Measurements from ENCODE around the gene MMP24OS.

The MMP24OS gene

DNA sequence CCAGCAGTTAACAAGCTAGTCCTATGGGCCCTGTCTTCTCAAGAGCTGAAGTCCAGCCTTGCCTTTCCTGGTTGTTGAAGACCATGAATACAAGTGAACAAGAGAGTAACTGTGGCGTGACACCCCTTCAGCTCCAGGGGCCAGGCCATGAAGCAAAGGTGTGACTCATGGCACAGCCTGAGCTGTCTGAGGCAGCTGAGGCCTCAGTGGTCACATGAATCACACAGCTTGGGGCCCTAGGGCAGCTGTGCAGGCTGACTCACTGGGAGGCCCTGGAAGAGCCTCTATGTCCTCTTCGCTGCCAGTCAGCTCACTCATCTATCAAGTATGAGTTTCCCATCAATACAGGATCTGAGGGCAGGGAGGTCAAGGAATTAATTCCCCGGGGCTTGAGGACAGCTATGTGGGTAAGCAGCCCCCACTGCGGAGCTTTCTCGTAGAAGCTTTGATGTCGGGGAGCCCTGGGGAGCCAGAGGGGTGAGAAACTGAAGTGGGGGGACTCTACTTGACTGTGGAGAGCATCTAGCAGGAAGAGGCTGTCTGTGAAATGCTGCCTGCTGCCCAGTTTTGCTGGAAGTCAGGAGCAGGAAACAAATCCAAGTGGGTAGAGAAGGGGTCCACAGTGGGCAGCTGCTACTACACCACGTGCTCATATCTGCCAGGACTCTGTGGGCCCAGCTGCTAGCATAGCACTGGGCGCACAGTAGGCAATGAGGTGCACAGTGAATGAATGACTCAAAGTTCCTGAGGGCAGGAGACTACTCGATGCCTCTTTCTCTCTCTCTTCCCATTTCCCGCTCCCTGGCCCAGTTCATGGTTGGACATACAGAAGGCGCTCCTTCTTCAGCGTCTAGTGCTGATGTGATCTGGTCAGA is 28.0 kb upstream of the MMP24OS start:
- DNase-seq = peak; percentile 100

DNA sequence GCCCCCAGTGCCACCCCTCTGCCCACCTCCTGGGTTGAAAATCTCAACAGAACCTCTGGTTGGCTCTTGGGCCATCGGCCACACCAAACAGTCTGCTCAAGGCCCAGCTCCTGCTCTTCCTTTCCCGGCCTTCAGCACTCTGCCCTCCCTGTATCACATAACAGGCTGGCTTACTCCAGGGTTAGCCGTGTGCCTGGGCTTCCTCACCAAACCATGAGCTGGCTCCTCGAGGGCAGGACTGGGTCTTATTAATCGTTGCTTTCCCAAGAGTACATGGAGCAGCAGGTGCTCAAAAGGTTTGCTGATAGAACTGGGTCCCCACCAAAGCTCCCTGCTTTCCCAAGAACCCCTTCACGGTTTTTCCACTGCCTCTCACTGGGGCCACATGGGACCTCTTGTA is 27.0 kb upstream of the MMP24OS start:
- no peak for DNase-seq

DNA sequence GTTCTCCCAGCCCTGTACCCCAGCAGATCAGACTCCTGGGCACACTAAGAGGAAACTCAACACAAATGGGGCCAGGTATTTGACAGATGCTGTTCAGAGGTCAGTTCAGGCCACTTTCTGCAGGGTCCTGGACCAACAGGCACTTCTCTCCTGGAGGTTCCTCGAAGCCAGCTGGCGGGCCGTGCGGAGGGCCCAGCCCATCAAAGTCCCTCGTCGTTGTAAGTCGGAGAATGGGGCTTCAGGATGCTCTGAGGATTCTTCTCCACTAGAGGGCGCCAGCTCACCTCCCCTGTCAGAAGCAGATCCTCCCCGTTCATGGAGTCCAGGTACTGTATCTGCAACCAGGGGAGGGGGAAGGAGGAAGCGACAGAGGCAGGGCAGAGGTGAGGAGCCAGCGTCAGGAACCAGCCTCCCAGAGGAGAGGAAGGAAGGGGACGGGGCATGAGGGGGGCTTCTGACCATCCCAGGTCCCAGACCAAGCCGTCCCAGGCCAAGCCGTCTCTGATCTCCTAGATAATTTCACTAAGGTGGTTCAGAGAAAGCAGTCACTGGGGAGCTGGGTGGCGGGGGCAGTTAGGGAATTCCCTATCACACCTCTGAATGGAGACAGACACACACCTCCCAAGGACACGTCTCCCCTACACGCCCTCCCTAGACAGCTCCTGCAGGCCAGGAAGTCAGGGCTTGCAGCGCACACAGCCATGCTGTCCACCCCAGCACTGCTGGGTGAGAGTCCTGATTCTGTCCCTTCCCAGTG is 26.0 kb upstream of the MMP24OS start:
- peak; percentile 90 for DNase-seq

DNA sequence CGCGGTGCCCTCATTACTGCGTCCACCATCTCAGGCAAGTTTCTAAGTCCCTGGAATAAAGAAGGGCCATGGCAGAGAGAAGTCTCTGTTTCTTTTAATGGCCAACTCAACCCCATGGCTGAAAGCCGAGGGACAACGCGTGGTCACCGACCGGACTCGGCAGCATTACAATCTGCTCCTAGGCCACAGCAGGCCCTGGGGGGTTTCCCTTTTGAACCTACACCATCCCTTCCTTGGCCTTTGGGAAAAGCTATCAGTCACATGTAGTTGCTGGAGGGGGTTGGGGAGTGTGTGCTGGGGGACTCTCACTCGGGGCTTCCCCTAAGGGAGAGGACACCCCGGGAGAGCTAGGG is 25.4 kb upstream of the MMP24OS start:
- DNase-seq = no peak

DNA sequence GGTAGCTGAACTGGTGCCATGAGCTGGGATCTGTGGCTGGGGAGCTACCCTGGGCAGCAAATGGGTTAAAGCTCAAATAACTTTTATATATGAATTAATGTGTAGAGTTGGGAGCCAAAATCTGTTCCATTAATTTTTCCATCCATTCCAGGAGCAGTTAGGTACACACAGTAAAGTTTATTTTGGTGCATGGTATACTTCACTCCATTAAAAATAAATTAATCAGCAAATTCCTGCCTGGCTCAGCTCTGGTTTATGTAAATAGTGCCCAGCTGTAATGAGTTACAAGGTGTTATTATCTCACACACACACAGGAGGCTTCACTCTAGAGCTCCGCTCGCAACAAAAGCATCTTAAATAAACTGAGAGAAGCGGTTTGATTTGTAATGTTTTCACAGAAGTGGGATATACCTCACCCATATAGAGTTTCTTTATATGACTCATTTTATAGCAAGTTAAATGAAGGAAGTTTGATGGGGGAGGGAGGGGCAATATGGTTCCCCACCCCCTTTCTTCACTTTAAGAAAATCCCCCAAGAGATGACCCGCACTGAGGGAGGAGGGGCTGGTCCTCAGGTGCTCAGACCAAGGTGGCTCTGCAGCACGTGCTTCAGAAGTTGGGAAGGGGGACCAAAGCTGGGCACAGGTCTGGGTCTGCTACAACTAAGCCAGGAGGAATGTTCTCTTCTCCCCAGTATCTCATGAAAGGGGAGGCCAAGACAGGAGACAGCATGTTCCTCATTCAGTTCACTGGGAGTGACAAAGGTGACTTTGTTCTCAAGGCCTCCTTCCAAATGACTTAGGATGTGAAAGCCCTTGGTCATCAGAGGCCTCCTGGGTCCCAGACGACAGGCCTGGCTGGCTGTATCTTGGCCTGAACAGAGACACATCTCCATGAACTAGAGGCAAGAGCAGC is 24.8 kb upstream of the MMP24OS start:
- DNase-seq = peak; percentile 63

DNA sequence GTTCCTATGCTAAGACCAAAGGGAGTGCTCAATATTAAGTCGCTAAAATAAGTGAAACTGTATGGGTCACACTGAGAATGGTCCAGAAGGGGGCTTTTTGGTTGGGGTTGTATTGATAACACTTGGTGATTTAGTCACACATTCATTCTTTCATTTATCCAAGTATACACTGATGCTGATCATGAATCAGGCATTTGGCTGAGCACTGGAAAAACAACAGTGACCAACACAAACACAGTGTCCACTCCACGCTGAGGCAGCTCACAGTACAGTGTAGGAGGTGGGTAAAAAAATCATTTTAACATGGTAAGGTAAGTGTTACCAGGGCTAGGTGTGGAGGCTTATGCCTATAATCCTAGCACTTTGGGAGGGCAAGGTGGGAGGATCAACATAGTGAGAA is 23.5 kb upstream of the MMP24OS start:
- no peak for DNase-seq

DNA sequence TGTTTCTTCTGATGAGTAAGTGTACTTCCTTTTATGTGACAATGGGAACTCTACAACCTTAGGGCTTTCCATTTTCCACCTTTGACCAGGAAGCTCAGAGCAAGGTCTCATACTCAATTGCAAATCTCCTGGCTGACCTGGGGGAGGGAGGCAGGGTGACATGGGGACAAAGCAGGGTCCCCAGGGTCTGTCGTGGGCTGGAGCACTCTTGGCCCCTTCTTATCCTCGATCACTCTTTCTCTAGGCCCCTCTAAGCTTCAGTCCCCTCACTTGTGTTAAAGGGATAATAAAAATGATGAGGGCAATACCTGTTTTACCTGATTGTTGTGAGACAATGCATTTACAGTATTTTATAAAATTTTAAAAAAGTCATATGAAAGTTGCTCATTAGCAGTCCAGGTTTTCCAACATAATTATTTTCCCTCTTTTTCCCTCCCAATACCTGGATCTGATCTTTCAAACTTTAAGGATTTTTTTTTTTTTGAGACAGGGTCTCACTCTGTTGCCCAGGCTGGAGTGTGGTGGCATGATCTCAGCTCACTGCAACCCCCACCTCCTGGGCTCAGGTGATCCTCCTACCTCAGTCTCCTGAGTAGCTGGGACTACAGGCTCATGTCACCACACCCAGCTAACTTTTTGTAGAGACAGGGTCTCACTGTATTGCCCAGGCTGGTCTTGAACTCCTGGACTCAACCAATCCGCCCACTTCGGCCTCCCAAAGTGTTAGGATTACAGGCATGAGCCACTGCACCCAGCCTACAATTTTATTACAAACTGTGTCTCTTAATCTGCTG is 22.7 kb upstream of the MMP24OS start:
- DNase-seq = no peak

DNA sequence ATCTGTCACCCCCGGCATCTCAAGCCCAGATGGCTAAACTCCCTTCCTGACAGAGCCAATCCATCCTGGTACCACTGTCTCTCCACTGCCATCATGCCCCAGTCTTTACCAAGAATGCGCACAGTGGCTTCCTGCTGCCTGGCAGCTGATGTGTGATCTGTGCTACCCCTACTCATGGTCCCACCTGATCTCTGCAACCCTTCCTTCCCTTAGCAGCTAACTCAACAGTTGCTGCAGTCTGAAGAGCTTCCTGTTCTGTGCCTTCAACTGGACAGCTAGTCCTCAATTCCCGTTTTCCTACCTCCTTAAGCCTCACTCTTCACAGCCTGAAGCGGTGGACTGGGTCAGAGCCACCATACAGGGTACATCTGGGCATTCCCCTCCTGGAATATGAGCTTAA is 21.9 kb upstream of the MMP24OS start:
- DNase-seq = no peak

DNA sequence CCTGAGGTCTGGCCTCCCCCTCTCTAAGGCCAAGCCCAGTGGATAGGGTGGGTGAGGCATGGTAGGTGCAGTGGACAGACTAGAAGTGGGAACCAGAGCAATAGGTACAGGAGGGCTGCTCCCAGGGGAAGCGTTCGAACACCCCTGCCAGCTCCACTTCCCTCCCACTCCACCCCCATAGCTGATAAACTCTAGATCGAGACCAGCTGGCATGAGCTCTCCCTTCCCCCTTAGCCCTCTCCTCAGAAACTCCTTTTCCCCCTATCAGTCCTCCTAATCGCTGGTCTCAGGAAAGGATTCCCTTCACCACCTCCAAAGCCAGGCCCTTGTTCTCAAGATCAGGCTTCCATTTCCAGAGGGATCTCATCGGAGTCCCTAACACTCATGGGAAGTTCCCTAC is 20.3 kb upstream of the MMP24OS start:
- DNase-seq = peak; percentile 0

DNA sequence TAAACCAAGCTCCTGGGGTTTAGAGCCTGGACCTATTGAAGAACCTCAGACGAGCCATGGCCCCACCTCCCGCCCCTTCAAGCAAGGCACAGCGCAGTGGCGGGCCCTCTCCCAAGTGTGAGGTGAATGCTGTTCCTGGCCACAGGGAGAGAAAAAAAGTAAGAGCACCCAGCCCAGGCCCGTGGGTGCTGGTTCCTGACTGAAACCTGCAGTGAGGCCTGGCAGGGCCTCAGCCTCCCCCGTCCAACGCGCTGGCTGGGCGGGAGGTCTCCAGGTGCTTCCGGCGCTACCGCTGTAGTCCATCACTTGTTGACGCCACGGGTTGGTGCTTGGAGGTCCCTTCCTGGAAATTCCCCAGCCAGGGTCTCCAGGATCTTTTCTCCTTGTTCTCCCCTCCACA is 19.8 kb upstream of the MMP24OS start:
- DNase-seq = no peak

DNA sequence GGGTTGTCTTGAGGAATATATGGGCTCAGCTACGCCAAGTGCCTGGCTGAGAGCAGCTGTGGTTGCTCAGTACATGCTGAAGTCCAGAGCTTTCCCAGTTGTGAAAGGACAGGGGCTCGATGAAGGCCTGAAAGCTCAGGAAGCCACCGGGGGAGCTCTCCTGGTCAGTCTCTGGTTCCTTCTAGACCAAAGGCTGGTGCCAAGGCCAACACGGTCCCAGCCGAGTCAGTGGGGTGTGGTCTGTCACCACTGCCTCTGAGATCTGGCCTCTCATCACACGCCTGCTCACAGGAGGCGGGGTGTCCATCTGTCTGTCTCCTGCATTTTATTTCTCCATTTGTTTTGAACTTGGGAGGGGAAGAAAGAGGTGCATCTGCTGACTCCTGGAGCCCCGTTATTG is 19.2 kb upstream of the MMP24OS start:
- DNase-seq = no peak

DNA sequence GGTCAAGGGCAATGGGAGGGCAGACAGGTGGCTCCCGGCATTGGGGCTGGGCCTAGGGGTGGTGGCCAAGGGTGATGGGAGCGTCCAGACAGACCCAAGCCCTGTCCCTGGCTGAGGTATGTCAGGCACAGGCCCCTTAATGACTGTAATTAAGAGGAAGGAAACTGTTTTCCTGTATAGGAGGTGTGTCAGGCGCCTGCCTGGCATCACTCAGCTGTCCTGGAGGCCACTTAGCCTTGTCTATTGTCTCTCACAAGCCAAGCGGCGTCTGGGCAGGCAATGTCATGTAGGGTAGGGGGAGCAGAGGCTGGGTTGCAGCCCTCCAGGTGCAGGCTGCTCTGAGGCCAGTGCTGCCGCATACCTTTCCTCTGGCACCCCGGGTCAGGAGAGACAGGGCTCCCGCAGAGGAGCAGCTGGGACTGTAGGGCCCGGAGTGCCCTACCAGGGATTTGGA is 18.2 kb upstream of the MMP24OS start:
- DNase-seq = no peak

DNA sequence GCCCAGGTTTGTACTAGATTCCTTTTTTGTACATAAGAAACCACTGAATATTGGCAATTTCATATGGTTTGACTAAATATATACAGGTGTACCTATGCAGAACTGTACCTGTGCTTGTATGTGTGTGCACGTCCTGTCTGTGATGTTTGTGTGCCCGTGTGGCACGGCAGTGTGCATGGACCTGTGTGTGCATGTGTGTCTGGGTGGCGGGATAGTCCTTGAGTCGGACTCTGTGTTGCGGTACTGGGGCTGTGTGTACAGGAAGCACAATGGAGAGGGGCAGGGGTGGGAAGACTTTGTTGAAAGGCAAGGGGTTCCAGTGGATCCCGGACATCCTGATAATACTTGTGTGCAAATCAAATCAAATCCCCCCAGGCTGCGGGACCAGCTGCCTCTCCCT is 17.8 kb upstream of the MMP24OS start:
- no peak for DNase-seq

DNA sequence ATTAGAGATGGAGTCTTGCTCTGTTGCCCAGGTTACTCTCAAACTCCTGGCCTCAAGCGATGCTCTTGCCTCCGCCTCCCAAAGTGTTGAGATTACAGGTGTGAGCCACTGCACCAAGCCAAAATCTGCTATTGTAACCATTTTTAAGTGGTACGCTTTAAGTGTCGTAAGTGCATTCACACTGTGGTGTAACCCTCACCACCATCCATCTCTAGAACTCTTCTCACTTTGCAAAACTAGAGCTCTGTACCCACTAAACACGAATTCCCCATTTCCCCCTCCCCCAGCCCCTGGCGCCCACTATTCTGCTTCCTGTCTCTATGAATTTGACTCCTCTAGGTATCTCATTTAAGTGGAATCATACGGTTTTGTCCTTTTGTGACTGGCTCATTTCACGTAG is 17.1 kb upstream of the MMP24OS start:
- no peak for DNase-seq

DNA sequence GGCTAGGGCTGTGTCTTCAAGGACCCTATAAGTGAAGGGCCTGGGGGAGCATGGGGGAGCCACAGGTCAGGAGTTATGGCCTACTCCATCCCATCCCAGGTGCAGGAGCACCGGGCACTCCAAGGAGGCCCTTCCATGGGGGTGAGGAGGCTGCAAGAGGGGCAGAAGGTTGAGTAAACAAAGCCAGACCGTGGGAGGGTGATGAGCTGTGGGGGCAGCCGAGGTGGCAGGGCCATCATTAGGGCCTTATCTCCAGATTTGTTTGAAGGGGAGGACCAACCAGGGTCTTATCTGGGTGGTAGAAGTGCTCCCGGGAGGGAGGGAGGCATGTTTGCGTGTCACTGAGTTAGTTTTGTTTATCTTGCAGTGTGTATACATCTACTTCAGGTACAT is 16.4 kb upstream of the MMP24OS start:
- no peak for DNase-seq

DNA sequence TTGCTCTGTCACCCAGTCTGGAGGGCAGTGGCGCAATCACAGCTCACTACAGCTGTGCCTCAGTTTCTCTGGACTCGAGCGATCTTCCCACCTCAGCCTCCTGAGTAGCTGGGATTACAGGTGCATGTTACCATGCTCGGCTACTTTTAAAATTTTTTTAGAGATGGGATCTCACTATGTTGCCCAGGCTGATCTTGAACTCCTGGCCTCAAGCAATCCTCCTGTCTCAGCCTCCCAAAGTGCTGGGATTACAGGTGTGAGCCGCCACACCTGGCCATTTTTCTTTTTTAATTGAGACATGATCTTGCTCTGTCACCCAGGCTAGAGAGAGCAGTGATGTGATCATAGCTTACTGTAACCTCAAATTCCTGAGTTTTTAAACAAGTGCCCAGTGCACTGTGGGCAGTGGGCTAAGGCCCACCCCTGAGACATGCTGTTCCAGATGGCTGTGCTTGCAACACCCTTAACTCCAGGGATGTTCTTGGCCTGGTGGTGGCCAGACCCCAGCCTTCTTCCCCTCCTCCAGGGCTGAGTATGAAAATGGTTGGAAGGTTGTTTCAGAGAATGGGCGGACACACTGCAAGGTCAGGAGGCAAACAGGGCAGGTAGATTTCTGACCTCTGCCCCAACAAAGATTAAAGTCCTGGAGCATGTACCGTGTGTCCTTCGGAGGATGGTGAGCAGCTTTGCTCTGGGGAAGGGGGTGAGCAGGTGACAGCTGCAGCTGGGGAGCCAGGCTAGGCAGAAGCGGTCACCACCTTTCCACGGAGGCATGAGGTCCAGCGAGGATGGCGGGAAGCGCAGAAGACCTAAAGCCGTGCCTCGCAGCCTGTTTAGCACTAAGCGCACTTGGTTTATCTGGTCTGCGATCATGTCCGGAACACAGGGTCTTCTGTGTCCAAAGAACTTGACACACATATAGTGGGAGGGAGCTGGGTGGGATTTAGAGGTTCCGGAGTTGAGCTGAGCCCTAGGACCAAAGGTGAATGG is 15.7 kb upstream of the MMP24OS start:
- DNase-seq = no peak

DNA sequence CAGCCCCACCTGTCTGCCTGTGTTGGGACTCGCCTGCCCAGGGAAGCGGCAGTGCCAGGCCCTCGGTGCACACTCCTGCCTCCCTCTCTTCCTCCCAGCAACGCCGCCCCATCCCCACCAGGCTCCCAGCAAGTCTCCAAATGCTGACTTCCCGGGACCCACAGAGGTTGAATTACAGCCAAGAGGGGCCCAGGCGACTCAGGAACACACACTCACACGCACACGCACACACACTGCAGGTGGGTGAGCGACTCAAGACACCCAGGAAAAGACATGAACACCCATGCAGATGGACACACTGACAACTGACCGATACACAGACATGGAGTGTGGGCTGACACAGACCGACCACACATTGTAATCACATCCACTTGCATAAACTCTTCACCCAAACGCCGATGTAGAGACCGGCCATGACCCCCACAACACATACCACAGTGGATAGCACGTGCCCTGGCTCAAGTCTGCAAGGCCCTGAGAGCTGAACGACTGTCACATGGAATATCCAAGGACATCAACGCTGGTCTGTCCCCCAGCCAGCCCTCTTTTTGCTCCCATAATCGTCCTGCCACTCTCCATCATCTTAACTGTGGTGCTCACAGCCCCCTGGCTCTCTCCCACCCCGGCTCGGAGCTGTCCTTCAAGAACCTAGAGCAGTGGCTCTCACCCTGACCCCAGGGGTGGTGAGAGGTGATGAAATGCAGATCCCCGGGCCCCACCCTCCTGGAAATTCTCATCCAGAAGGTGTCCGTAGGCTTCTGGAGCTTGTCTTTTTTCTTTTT is 14.8 kb upstream of the MMP24OS start:
- DNase-seq = no peak

DNA sequence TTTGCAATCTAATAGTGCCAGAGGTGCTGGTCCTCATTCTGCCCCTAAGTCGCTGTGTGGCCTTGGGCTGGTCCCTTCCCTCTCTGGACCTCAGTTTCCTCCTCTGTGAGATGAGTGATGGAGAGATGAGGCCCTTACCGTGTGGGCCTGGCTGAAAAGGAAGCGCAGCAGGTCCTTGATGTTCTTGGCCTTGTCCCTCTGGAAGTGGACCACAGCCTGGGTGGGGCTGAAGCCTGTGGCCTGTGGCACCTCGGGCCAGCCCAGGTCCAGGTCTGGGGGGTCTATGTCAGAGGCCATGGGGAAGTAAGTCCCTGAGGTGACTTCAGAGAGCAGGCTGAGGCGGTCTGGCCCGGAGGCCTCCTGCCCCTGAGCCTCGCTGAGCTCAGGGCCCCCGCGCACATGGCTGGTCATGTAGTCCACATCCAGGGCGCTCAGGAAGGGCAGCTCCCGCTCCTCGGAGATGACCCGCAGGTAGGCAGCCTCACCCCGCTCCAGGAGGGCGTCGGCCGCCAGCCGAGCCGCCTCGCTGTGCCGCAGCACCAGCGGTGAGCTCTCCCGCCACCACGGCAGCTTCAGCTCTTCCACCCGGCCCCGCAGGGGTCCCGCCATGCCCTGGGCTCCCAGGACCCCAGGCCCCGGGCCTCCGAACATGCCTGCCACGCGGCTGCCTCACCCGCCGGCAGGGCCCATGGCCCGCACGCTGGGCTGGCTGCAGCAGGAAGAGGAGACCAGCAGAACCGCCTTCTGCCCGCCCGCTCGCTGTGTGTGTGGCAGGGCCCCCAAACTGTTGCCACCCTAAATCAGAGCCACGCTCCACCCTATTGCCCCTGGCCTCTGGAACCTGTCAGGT is 14.0 kb upstream of the MMP24OS start, which contains the start of gene FAM83C:
TSS of gene FAM83C (minus strand) at position 772 of the 850 bp plus-strand sequence. CDS start at position 651, 121 bp downstream.
- no peak for DNase-seq

DNA sequence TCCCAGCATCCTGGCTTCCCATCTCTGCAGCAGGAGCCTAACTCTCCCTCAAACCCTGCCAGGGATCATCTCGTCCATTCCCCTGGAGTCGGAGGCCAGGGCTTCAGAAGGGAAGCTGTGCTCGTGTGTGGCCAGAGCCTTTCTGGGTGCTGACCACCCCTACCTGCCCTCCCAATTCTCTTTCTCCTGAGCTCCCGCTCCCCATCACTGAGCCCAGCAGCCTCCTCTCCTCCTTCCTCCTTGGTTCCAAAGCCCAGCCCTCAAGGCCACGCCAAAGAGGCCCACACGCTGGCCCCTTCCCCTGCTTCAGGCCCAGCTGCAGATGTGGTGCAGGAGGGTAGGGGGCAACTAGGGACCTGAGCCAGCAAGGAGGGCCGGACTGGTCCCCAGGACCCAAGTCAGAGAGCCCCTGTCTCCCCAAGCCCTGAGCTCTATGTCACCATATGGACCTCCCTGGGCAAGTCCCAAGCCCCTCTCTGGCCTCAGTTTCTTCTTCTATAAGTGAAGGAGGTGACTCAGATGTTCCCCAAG is 13.0 kb upstream of the MMP24OS start:
- no peak for DNase-seq

Data from HCEC 1CT (cell line).